Left lung (tissue), 10 donors: Measurements from ENCODE around the gene DYNLT1. TPM values are rescaled to one million over a fixed set of nuclear protein-coding genes. Genes with fewer than 3 reads are reported as not detected.

Source experiments
- ATAC-seq: fragments of 200-7000 bp; cut with Tn5 transposase; one replicate; pipeline ENCODE4 v1.9.1; 2020; ENCODE audit warnings: moderate library complexity
- DNase-seq, 4 donors: peaks; one replicate each; pipeline ENCODE4 v3.0.0-alpha.2; 2013 to 2020
- H3K27ac ChIP-seq, 2 donors: fragments of 200-600 bp; sonication (generic) in 1 of 2; one replicate each; pipeline versions ENCODE4 v1.5.0 to v1.8.0; 2020 to 2021
- H3K27me3 ChIP-seq, 2 donors: fragments of 200-600 bp; sonication (generic) in 1 of 2; one replicate each; pipeline versions ENCODE4 v1.5.0 to v1.8.0; 2020 to 2021
- H3K36me3 ChIP-seq, 2 donors: fragments of 200-600 bp; sonication (generic) in 1 of 2; one replicate each; pipeline versions ENCODE4 v1.5.0 to v1.8.0; 2020 to 2021
- H3K4me1 ChIP-seq, 2 donors: fragments of 200-600 bp; one replicate each; pipeline ENCODE4 v1.8.0; 2021
- H3K4me3 ChIP-seq, 2 donors: fragments of 200-600 bp; sonication (generic) in 1 of 2; one replicate each; pipeline versions ENCODE4 v1.5.0 to v1.8.0; 2020 to 2021; ENCODE audit warnings: mild to moderate bottlenecking in 1 of 2
- H3K9me3 ChIP-seq, 2 donors: fragments of 200-600 bp; sonication (generic) in 1 of 2; one replicate each; pipeline versions ENCODE4 v1.5.0 to v1.8.0; 2020 to 2021
- intact Hi-C, 2 donors: fragments of 100-400 bp; cut with DNase I; formaldehyde crosslinking; loops; one replicate each; pipeline versions ENCODE4 v1.11.2 to v1.14.2; 2022
- microRNA-seq, 2 donors: library from miRNA; unstranded; fragments of <30 nt; microRNA quantifications; one replicate each; pipeline ENCODE4, GENCODE V29; 2019
- polyA plus RNA-seq, 6 donors: library from polyadenylated mRNA; unstranded; fragments of 120-200 nt; gene quantifications; one replicate each; pipeline ENCODE4 v1.2.1, GENCODE V29; 2013; ENCODE audit not compliant: insufficient read length in 6 of 6
- total RNA-seq, 2 donors: library from RNA; stranded (reverse); fragmentation: NEBNext Ultra II Directional; extraction: Animal tissue kit (Norgen Biotek cat#: 25700); gene quantifications; one replicate each; pipeline ENCODE4 v1.2.1, GENCODE V29; 2021
- TF ChIP-seq, protein P1 (sequence below), 2 donors: fragments of 200-600 bp; sonication (generic) in 1 of 2; IDR thresholded peaks; one replicate each; pipeline versions ENCODE4 v1.5.0 to v1.8.0; 2021; ENCODE audit warnings: antibody characterized with exemption in 2 of 2
- donor health status: DM: no; HTN: yes; CAD: no.
- donor health status: DM: no; HTN: no; CAD: no.

Gene DYNLT1
- total and polyA plus RNA-seq, 8 donors = 116 to 163 (median 139) TPM

- H3K4me3 ChIP-seq = no peak overlapping the region
- intact Hi-C loops = no loop called here
- peaks cover 0 to 94% of the 10 kb centered on the region in 2 donors for H3K36me3 ChIP-seq
- ATAC-seq (no peak), DNase-seq (no peak)
- H3K27ac ChIP-seq = no peak overlapping the region
- no peaks in the 10 kb centered on the region for H3K9me3 ChIP-seq
- H3K4me1 ChIP-seq = no peaks in the 10 kb centered on the region
- TF ChIP-seq, protein P1, sequence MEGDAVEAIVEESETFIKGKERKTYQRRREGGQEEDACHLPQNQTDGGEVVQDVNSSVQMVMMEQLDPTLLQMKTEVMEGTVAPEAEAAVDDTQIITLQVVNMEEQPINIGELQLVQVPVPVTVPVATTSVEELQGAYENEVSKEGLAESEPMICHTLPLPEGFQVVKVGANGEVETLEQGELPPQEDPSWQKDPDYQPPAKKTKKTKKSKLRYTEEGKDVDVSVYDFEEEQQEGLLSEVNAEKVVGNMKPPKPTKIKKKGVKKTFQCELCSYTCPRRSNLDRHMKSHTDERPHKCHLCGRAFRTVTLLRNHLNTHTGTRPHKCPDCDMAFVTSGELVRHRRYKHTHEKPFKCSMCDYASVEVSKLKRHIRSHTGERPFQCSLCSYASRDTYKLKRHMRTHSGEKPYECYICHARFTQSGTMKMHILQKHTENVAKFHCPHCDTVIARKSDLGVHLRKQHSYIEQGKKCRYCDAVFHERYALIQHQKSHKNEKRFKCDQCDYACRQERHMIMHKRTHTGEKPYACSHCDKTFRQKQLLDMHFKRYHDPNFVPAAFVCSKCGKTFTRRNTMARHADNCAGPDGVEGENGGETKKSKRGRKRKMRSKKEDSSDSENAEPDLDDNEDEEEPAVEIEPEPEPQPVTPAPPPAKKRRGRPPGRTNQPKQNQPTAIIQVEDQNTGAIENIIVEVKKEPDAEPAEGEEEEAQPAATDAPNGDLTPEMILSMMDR (IDR thresholded peaks at IDR 0.05) = no peak
- H3K27me3 ChIP-seq = no peaks in the 10 kb centered on the region
Observed at GRCh38 chr6:158586652-158587051, 57.9 kb downstream of the DYNLT1 start.

Small RNA genes within 50 kb of the gene (microRNA-seq; reads per million reads assigned to microRNA genes)
- gene MIR7161 = 0 reads per million in 2 donors

Other genes starting within 250 kb of the DYNLT1 start
- gene TMEM181, start 84.7 kb downstream of the DYNLT1 start, total RNA-seq = 10 to 100 TPM; 31.8 to 33.3 TPM
- gene TMEM181, start 84.7 kb downstream of the DYNLT1 start, polyA plus RNA-seq = 10 to 100 TPM; 29.9 to 37.0 (median 31.1) TPM
- gene SYTL3, start 5.3 kb upstream of the DYNLT1 start, total RNA-seq = 1 to 10 TPM; 6.5 to 9.1 TPM
- gene SYTL3, start 5.3 kb upstream of the DYNLT1 start, polyA plus RNA-seq = 10 to 100 TPM in 1 of 6 donors, 1 to 10 TPM in 5; 6.5 to 10.3 (median 8.3) TPM
- 100 to 1,000 TPM; 315 to 328 TPM for gene EZR, start 174.6 kb upstream of the DYNLT1 start, total RNA-seq
- gene EZR, start 174.6 kb upstream of the DYNLT1 start, polyA plus RNA-seq = 100 to 1,000 TPM; 140 to 168 (median 154) TPM